ENCODE results near the gene SMIM3. TPM values are rescaled to one million over a fixed set of nuclear protein-coding genes. Genes with fewer than 3 reads are reported as not detected.
A peak's percentile ranks its signal among the peaks of the same experiment; 100 is the strongest.

SMIM3 gene
- total RNA-seq, 1 donor from 2014 or later = 3.0 TPM

- no peak for DNase-seq (ENCODE audit: low spot score)
- H3K27ac Mint-ChIP-seq (ENCODE audit: unreplicated experiment) = no peak overlapping the region
- peaks cover 7% of the 10 kb centered on the region for H3K4me1 Mint-ChIP-seq (ENCODE audit: unreplicated experiment)
- H3K4me3 Mint-ChIP-seq (ENCODE audit: unreplicated experiment) = peak overlapping the region; percentile 78
- no peaks in the 10 kb centered on the region for H3K9me3 Mint-ChIP-seq (ENCODE audit: unreplicated experiment)
- peaks cover 3% of the 10 kb centered on the region for H3K27me3 Mint-ChIP-seq (ENCODE audit: unreplicated experiment)
- TF ChIP-seq, protein P1, sequence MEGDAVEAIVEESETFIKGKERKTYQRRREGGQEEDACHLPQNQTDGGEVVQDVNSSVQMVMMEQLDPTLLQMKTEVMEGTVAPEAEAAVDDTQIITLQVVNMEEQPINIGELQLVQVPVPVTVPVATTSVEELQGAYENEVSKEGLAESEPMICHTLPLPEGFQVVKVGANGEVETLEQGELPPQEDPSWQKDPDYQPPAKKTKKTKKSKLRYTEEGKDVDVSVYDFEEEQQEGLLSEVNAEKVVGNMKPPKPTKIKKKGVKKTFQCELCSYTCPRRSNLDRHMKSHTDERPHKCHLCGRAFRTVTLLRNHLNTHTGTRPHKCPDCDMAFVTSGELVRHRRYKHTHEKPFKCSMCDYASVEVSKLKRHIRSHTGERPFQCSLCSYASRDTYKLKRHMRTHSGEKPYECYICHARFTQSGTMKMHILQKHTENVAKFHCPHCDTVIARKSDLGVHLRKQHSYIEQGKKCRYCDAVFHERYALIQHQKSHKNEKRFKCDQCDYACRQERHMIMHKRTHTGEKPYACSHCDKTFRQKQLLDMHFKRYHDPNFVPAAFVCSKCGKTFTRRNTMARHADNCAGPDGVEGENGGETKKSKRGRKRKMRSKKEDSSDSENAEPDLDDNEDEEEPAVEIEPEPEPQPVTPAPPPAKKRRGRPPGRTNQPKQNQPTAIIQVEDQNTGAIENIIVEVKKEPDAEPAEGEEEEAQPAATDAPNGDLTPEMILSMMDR (IDR thresholded peaks at IDR 0.05; ENCODE audit: unreplicated experiment) = no peak
- no peaks in the 10 kb centered on the region for H3K36me3 Mint-ChIP-seq (ENCODE audit: low read depth, unreplicated experiment)
Measured at GRCh38 chr5:150778088-150778516, 455 bp upstream of the SMIM3 start.

DNA sequence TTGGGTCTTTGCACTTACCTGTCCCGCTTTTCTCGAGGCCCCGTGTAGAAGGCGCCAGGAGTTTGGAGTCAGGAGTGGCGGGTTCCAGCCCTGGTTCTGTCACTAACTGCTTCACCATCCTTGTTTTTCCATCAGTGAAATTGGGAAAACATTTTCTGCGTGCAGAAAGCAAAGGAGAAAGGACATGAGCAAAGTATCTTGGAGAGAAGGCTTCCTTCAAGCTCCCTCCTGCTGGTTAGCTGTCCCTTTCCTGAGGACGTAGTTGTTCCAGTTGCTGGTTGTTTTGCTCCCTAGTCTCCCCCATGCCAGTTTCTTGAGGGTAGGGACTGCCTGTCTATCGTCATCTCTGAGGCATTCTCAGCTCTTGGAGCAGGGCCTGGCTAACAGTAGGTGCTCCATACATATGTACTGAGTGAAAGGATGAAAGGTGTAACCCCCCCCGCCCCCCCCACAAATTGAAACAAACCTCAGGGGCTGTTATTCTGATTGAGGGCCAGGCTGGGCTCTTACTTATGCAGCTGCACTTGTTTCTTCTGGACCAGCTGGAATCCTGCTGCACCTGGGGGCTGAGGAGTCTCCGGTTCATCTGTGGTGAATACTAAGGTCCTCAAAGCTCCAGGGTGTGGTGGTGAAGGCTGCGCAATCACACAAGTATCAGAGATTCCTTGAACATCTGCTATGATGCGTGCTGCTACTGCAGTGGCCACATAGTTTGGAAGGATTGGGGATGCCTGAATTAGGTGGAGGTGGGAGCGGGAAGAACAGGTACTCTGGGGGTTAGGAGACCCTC is 1.0 kb downstream of the SMIM3 start:
- DNase-seq (ENCODE audit: low spot score) = no peak
- TF ChIP-seq, protein P1 (IDR thresholded peaks at IDR 0.05; ENCODE audit: unreplicated experiment) = no peak
- H3K27me3 Mint-ChIP-seq (ENCODE audit: unreplicated experiment) = peaks cover 3% of the 10 kb centered on the region
- H3K27ac Mint-ChIP-seq (ENCODE audit: unreplicated experiment) = no peak overlapping the region
- H3K36me3 Mint-ChIP-seq (ENCODE audit: low read depth, unreplicated experiment) = no peaks in the 10 kb centered on the region
- peaks cover 7% of the 10 kb centered on the region for H3K4me1 Mint-ChIP-seq (ENCODE audit: unreplicated experiment)
- no peaks in the 10 kb centered on the region for H3K9me3 Mint-ChIP-seq (ENCODE audit: unreplicated experiment)
- H3K4me3 Mint-ChIP-seq (ENCODE audit: unreplicated experiment) = peak overlapping the region; percentile 96

- Mint-ChIP-seq H3K27me3 (ENCODE audit: unreplicated experiment) (peaks cover 3% of the 10 kb centered on the region), H3K36me3 (ENCODE audit: low read depth, unreplicated experiment) (no peaks in the 10 kb centered on the region), H3K4me1 (ENCODE audit: unreplicated experiment) (peaks cover 7% of the 10 kb centered on the region), H3K9me3 (ENCODE audit: unreplicated experiment) (no peaks in the 10 kb centered on the region), H3K27ac (ENCODE audit: unreplicated experiment) (no peak overlapping the region), H3K4me3 (ENCODE audit: unreplicated experiment) (no peak overlapping the region)
- TF ChIP-seq, protein P1 (IDR thresholded peaks at IDR 0.05; ENCODE audit: unreplicated experiment) = no peak
- DNase-seq (ENCODE audit: low spot score) = no peak
Measured at GRCh38 chr5:150780187-150780692, 1.7 kb downstream of the SMIM3 start.

DNA sequence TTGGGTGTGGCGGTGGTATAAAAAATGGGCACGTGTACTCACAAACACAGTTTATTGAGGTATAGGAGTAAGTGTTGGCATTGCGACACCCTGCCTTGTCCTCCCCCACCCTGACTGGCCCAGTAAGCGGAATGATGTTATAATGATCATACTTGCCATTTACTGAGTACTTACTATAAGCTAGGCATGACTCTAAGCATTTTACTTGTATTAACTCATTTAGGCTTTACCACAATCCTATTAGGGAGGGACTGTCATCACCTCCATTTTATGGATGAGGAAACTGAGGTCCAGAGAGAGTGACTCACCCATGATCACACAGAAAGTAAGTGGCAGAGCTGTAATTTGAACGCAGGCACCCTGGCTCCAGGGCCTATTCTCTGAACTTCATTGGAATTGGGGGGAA is 2.3 kb downstream of the SMIM3 start:
- H3K4me1 Mint-ChIP-seq (ENCODE audit: unreplicated experiment) = peaks cover 7% of the 10 kb centered on the region
- H3K4me3 Mint-ChIP-seq (ENCODE audit: unreplicated experiment) = no peak overlapping the region

More for the DNA sequence above, 2.3 kb downstream of the SMIM3 start:
- peaks cover 3% of the 10 kb centered on the region for H3K27me3 Mint-ChIP-seq (ENCODE audit: unreplicated experiment)
- TF ChIP-seq, protein P1 (IDR thresholded peaks at IDR 0.05; ENCODE audit: unreplicated experiment) = no peak
- H3K36me3 Mint-ChIP-seq (ENCODE audit: low read depth, unreplicated experiment) = no peaks in the 10 kb centered on the region
- H3K27ac Mint-ChIP-seq (ENCODE audit: unreplicated experiment) = no peak overlapping the region
- no peak for DNase-seq (ENCODE audit: low spot score)
- H3K9me3 Mint-ChIP-seq (ENCODE audit: unreplicated experiment) = no peaks in the 10 kb centered on the region

All from endothelial cell (in vitro differentiated cells).